Measurements from ENCODE around the gene GAL3ST3.
A peak's percentile ranks its signal among the peaks of the same experiment; 100 is the strongest.

Gene GAL3ST3

GRCh38 chr11:66006891-66007176, 42.1 kb downstream of the GAL3ST3 start:
- TF ChIP-seq CTCF (IDR thresholded peaks at IDR 0.05) = no peak

GRCh38 chr11:66006134-66006890, 42.6 kb downstream of the GAL3ST3 start:
- no peak for TF ChIP-seq CTCF (IDR thresholded peaks at IDR 0.05)

GRCh38 chr11:66004186-66004585, 44.8 kb downstream of the GAL3ST3 start:
- no peak for TF ChIP-seq CTCF (IDR thresholded peaks at IDR 0.05)

- no peak for TF ChIP-seq CTCF (IDR thresholded peaks at IDR 0.05)
Measured at GRCh38 chr11:66003291-66003690, 45.7 kb downstream of the GAL3ST3 start.

GRCh38 chr11:66002648-66003225, 46.2 kb downstream of the GAL3ST3 start:
- TF ChIP-seq CTCF (IDR thresholded peaks at IDR 0.05) = peak; percentile 42; the same call in 1 of the 2 replicates

GRCh38 chr11:66001942-66002647, 46.9 kb downstream of the GAL3ST3 start, which contains the start of the genes BANF1 and EIF1AD:
Gene BANF1, plus strand, starts transcription at chr11:66002503. Its CDS starts 748 bp downstream, at chr11:66003251.
Gene EIF1AD, minus strand, starts transcription at chr11:66002157. Its CDS starts 1,768 bp downstream, at chr11:66000389.
- no peak for TF ChIP-seq CTCF (IDR thresholded peaks at IDR 0.05)

- TF ChIP-seq CTCF (IDR thresholded peaks at IDR 0.05) = no peak
Measured at GRCh38 chr11:65997286-65997685, 51.7 kb downstream of the GAL3ST3 start.

Measured in LNCAP (cell line).